ENCODE data around the gene STXBP6.

GRCh38 chr14:25053585-25053984 is 3.6 kb upstream of the STXBP6 start:
- no peak for TF ChIP-seq CTCF (conservative IDR thresholded peaks at IDR 0.05)
- TF ChIP-seq EZH2 (IDR thresholded peaks at IDR 0.05; ENCODE audit: low read depth), result no peak

Data from PC-9 (cell line).